ENCODE data around the gene PMP22. TPM values are rescaled to one million over a fixed set of nuclear protein-coding genes. Genes with fewer than 3 reads are reported as not detected.

The PMP22 gene
- total and polyA plus RNA-seq, 2 of the 13 experiments (the other 11 are each of a cell fraction or from before 2014, with no cell fraction given), result 5.7 to 6.2 TPM

GRCh38 chr17:15216481-15216880 is 48.6 kb downstream of the PMP22 start:
- H3K4me2 ChIP-seq (ENCODE audit: low read depth, low read length), result no peak overlapping the region
- 0 out of 5 replicates have a peak, but pooled peaks cover 0 to 1% of the 10 kb centered on the region in 2 experiments for H3K27me3 ChIP-seq (ENCODE audit: control insufficient read depth in 1 of 2, insufficient read depth in 2 of 2, low read length in 2 of 2)
- no peak for DNase-seq (ENCODE audit: low spot score)
- TF ChIP-seq DBP (CRISPR knock-in tag; IDR thresholded peaks at IDR 0.05; ENCODE audit: not compliant biosample characterization), result no peak
- TF ChIP-seq ZNF652 (CRISPR knock-in tag; IDR thresholded peaks at IDR 0.05; ENCODE audit: borderline replicate concordance, low read depth), result no peak
- peak; percentile 52; the same call in 1 of the 2 replicates for TF ChIP-seq NFE2L2 (IDR thresholded peaks at IDR 0.05; ENCODE audit: low read length)
- TF ChIP-seq MAFK (conservative IDR thresholded peaks at IDR 0.05 in 1 of 2, IDR thresholded peaks at IDR 0.05 in 1 of 2; ENCODE audit: low read length in 2 of 2), result peak in 1 of 2 experiments; percentile 24; a peak in 1 of 4 replicates
- in situ Hi-C loops (cut with HindIII; ENCODE audit: extremely low pct_ligation_motif_present, low pct_unique_long_range_greater_than_20kb) (no loop called here), intact Hi-C loops (cut with micrococcal nuclease; ENCODE audit: unreplicated experiment) (no loop called here)
- no peak for ATAC-seq
- H3K79me2 ChIP-seq (ENCODE audit: insufficient read depth, low read length), result no peaks in the 10 kb centered on the region
- no TSS peak for BruUV-seq (replicated peaks)
- ChIA-PET CTCF (ENCODE audit: low intra/inter-chr PET ratio, low total read pairs) (no interaction called here), POLR2A (no interaction called here)
- no peaks in the 10 kb centered on the region for H3K4me1 ChIP-seq (ENCODE audit: insufficient read depth, low read length)
- no peak for FAIRE-seq
- no peak overlapping the region for H3K27ac ChIP-seq (ENCODE audit: extremely low read length, insufficient read depth, low read length)
- no peak overlapping the region for H3K4me3 ChIP-seq (replicated peaks in 1 of 3; ENCODE audit: insufficient read depth in 1 of 3, low read depth in 2 of 3, low read length in 3 of 3)
- no peaks in the 10 kb centered on the region for H3K9me3 ChIP-seq (ENCODE audit: low read length)
- H2AFZ ChIP-seq (ENCODE audit: low read length), result no peak overlapping the region
- WGBS (ENCODE audit: low lambda C conversion rate), result 65% methylated on average over 2 of the region's 2 CpGs
- no peaks in the 10 kb centered on the region for H4K20me1 ChIP-seq (ENCODE audit: insufficient read depth, low read length)
- H3K9ac ChIP-seq (ENCODE audit: insufficient read depth, low read depth, low read length), result no peak overlapping the region
- H3K36me3 ChIP-seq (replicated peaks in 1 of 2; ENCODE audit: control insufficient read depth in 1 of 2, insufficient read depth in 2 of 2, low read length in 2 of 2), result no peaks in the 10 kb centered on the region

GRCh38 chr17:15213381-15214087 is 51.6 kb downstream of the PMP22 start:
- H3K27ac ChIP-seq (ENCODE audit: extremely low read length, insufficient read depth, low read length), result no peak overlapping the region
- ChIA-PET POLR2A (no interaction called here), CTCF (ENCODE audit: low intra/inter-chr PET ratio, low total read pairs) (no interaction called here)
- FAIRE-seq (no peak), ATAC-seq (no peak), DNase-seq (ENCODE audit: low spot score) (no peak)
- intact Hi-C loops (cut with micrococcal nuclease; ENCODE audit: unreplicated experiment), result no loop called here
- no peak overlapping the region for H3K9ac ChIP-seq (ENCODE audit: insufficient read depth, low read depth, low read length)
- no peaks in the 10 kb centered on the region for H3K9me3 ChIP-seq (ENCODE audit: low read length)
- in situ Hi-C loops (cut with HindIII; ENCODE audit: extremely low pct_ligation_motif_present, low pct_unique_long_range_greater_than_20kb), result no loop called here
- no peaks in the 10 kb centered on the region for H3K4me1 ChIP-seq (ENCODE audit: insufficient read depth, low read length)
- H3K4me2 ChIP-seq (ENCODE audit: low read depth, low read length), result no peak overlapping the region
- 22% methylated on average over 5 of the region's 5 CpGs for WGBS (ENCODE audit: low lambda C conversion rate)
- peak; percentile 21; the same call in 1 of the 2 replicates for TF ChIP-seq CTCF (CRISPR knock-in tag; IDR thresholded peaks at IDR 0.05)
- no peak for TF ChIP-seq AFF4 (CRISPR knock-in tag; IDR thresholded peaks at IDR 0.05)
- 0 out of 5 replicates have a peak, but pooled peaks cover 0 to 1% of the 10 kb centered on the region in 2 experiments for H3K27me3 ChIP-seq (ENCODE audit: control insufficient read depth in 1 of 2, insufficient read depth in 2 of 2, low read length in 2 of 2)
- H4K20me1 ChIP-seq (ENCODE audit: insufficient read depth, low read length), result no peaks in the 10 kb centered on the region
- no peak overlapping the region for H3K4me3 ChIP-seq (replicated peaks in 1 of 3; ENCODE audit: insufficient read depth in 1 of 3, low read depth in 2 of 3, low read length in 3 of 3)
- BruUV-seq (replicated peaks), result no TSS peak
- no peaks in the 10 kb centered on the region for H3K36me3 ChIP-seq (replicated peaks in 1 of 2; ENCODE audit: control insufficient read depth in 1 of 2, insufficient read depth in 2 of 2, low read length in 2 of 2)
- H3K79me2 ChIP-seq (ENCODE audit: insufficient read depth, low read length), result no peaks in the 10 kb centered on the region
- no peak overlapping the region for H2AFZ ChIP-seq (ENCODE audit: low read length)

All from HepG2 (cell line).